GM23338 (cell line): ENCODE results near the gene DAP3. TPM values are rescaled to one million over a fixed set of nuclear protein-coding genes. Genes with fewer than 3 reads are reported as not detected.
A peak's percentile ranks its signal among the peaks of the same experiment; 100 is the strongest.

Experiments used
- ATAC-seq: fragments of 200-7000 bp; cut with Tn5 transposase; 3 replicates; pipeline ENCODE4 v1.9.1; 2020
- DNase-seq: peaks from one replicate; pipeline ENCODE4 v3.0.0-alpha.2; 2015; ENCODE audit warnings: low spot score
- H2AFZ ChIP-seq: fragments of 200-600 bp; sonication (generic); 2 replicates; pipeline ENCODE4 v1.8.0; 2016; ENCODE audit warnings: antibody characterized with exemption, mild to moderate bottlenecking, moderate library complexity
- H3F3A ChIP-seq: fragments of 200-600 bp; sonication (generic); replicated peaks from 2 replicates; pipeline ENCODE4 v1.8.0; 2017; ENCODE audit warnings: antibody characterized with exemption, mixed run types, low read depth
- H3K27ac ChIP-seq: fragments of 200-600 bp; sonication (generic); 2 replicates; pipeline ENCODE4 v1.6.1; 2016; ENCODE audit warnings: low read depth
- H3K27me3 ChIP-seq: fragments of 200-600 bp; sonication (generic); 2 replicates; pipeline ENCODE4 v1.8.0; 2016; ENCODE audit warnings: mild to moderate bottlenecking, mixed run types, moderate library complexity; ENCODE audit not compliant: insufficient read depth
- H3K36me3 ChIP-seq: fragments of 200-600 bp; sonication (generic); 2 replicates; pipeline ENCODE4 v1.8.0; 2016; ENCODE audit warnings: mild to moderate bottlenecking; ENCODE audit not compliant: insufficient read depth
- H3K4me1 ChIP-seq: fragments of 200-600 bp; sonication (generic); 2 replicates; pipeline ENCODE4 v1.8.0; 2016; ENCODE audit warnings: mild to moderate bottlenecking, moderate library complexity; ENCODE audit not compliant: insufficient read depth
- H3K4me2 ChIP-seq: fragments of 200-600 bp; sonication (generic); 2 replicates; pipeline ENCODE4 v1.7.1; 2017; ENCODE audit warnings: mixed run types
- H3K4me3 ChIP-seq: fragments of 200-600 bp; sonication (generic); 2 replicates; pipeline ENCODE4 v1.6.1; 2016; ENCODE audit warnings: mixed run types
- H3K79me2 ChIP-seq: fragments of 200-600 bp; sonication (generic); replicated peaks from 2 replicates; pipeline ENCODE4 v1.8.0; 2017; ENCODE audit warnings: mild to moderate bottlenecking; ENCODE audit not compliant: insufficient read depth
- H3K9me2 ChIP-seq: fragments of 200-600 bp; sonication (generic); 2 replicates; pipeline ENCODE4 v1.8.0; 2017; ENCODE audit not compliant: insufficient read depth
- H4K20me1 ChIP-seq: fragments of 200-600 bp; sonication (generic); replicated peaks from 2 replicates; pipeline ENCODE4 v1.8.0; 2017; ENCODE audit warnings: mild to moderate bottlenecking; ENCODE audit not compliant: insufficient read depth
- H3K27ac Mint-ChIP-seq: 2 replicates; pipeline ENCODE4 v1.8.0; 2020; ENCODE audit warnings: inconsistent platforms, mild to moderate bottlenecking, moderate library complexity, mixed read lengths
- H3K27me3 Mint-ChIP-seq: 3 replicates; pipeline ENCODE4 v1.8.0; 2022; ENCODE audit warnings: low read depth, mild to moderate bottlenecking, moderate library complexity, mixed read lengths, inconsistent platforms; ENCODE audit not compliant: insufficient read depth, poor library complexity
- H3K36me3 Mint-ChIP-seq: 3 replicates; pipeline ENCODE4 v1.8.0; 2021; ENCODE audit warnings: low read depth, mild to moderate bottlenecking, inconsistent platforms, moderate library complexity, mixed read lengths
- H3K4me1 Mint-ChIP-seq: 3 replicates; pipeline ENCODE4 v1.8.0; 2020; ENCODE audit warnings: mild to moderate bottlenecking, inconsistent platforms, mixed read lengths
- H3K4me3 Mint-ChIP-seq: 3 replicates; pipeline ENCODE4 v1.8.0; 2021; ENCODE audit warnings: moderate library complexity, mild to moderate bottlenecking, inconsistent platforms, mixed read lengths
- H3K9me3 Mint-ChIP-seq: 3 replicates; pipeline ENCODE4 v1.8.0; 2020; ENCODE audit warnings: moderate library complexity, mild to moderate bottlenecking, inconsistent platforms, mixed read lengths
- CTCF ChIP-seq, 2 experiments: fragments of 200-600 bp in 1 of 2; sonication (generic) in 1 of 2; conservative IDR thresholded peaks; 2 replicates each; pipeline versions ENCODE4 v1.5.1 to v1.6.1; 2016 to 2017; ENCODE audit warnings: antibody characterized with exemption in 2 of 2, low read depth in 2 of 2, mild to moderate bottlenecking in 2 of 2, moderate library complexity in 1 of 2
- ETS1 ChIP-seq: IDR thresholded peaks from 2 replicates; pipeline ENCODE4 v1.6.1; 2016; ENCODE audit warnings: antibody characterized with exemption
- EZH2 ChIP-seq: fragments of 200-600 bp; sonication (generic); IDR thresholded peaks from one replicate; pipeline ENCODE4 v1.8.0; 2017; ENCODE audit warnings: antibody characterized with exemption, mild to moderate bottlenecking, low read depth; ENCODE audit not compliant: unreplicated experiment
- EZH2phosphoT487 ChIP-seq: fragments of 200-600 bp; sonication (generic); IDR thresholded peaks from one replicate; pipeline ENCODE4 v1.8.1; 2018; ENCODE audit warnings: antibody characterized with exemption; ENCODE audit not compliant: unreplicated experiment
- JUNB ChIP-seq: IDR thresholded peaks from one replicate; pipeline ENCODE4 v1.6.1; 2016; ENCODE audit warnings: antibody characterized with exemption; ENCODE audit not compliant: unreplicated experiment
- NANOG ChIP-seq: IDR thresholded peaks from 2 replicates; pipeline ENCODE4 v1.6.1; 2016; ENCODE audit warnings: antibody characterized with exemption, borderline replicate concordance
- POLR2AphosphoS5 ChIP-seq: IDR thresholded peaks from 2 replicates; pipeline ENCODE4 v1.6.1; 2016; ENCODE audit warnings: antibody characterized with exemption, low read depth
- REST ChIP-seq: IDR thresholded peaks from one replicate; pipeline ENCODE4 v1.6.1; 2018; ENCODE audit warnings: antibody characterized with exemption; ENCODE audit not compliant: unreplicated experiment
- ZNF114 ChIP-seq: fragments of 250-450 bp; sonication (Bioruptor Pico); IDR thresholded peaks from 2 replicates; pipeline ENCODE4 v1.5.0; 2020; ENCODE audit warnings: mild to moderate bottlenecking, moderate library complexity
- ZNF331 ChIP-seq: fragments of 250-450 bp; sonication (Bioruptor Pico); IDR thresholded peaks from 2 replicates; pipeline ENCODE4 v1.5.0; 2020; ENCODE audit warnings: low read depth, mild to moderate bottlenecking, moderate library complexity
- ZNF462 ChIP-seq: fragments of 250-450 bp; sonication (Bioruptor Pico); IDR thresholded peaks from 2 replicates; pipeline ENCODE4 v1.5.0; 2020; ENCODE audit warnings: mild to moderate bottlenecking, moderate library complexity
- polyA plus RNA-seq: library from polyadenylated mRNA; unstranded; fragments of >200 nt; fragmentation: Nextera tagmentation; extraction: Ambion mirVana; gene quantifications from 2 replicates; pipeline ENCODE4 v1.2.1, GENCODE V29; 2016
- total RNA-seq: library from RNA; depleted of rRNA; stranded (reverse); fragments of >200 nt; shearing (Covaris generic); gene quantifications from 2 replicates; pipeline ENCODE4 v1.2.3, GENCODE V29; 2014

The DAP3 gene
- total and polyA plus RNA-seq, 2 experiments from 2014 or later: 89.8 to 90.1 TPM

GRCh38 chr1:155759966-155760630, 71.2 kb downstream of the DAP3 start (continued):
- TF ChIP-seq EZH2phosphoT487 (no peak), POLR2AphosphoS5 (no peak), EZH2 (no peak), ZNF331 (CRISPR knock-in tag) (no peak)

- Mint-ChIP-seq H3K4me1 (no peaks in the 10 kb centered on the region), H3K36me3 (peaks cover 69% of the 10 kb centered on the region)
- TF ChIP-seq POLR2AphosphoS5 (no peak), NANOG (no peak), ZNF462 (no peak), EZH2phosphoT487 (no peak), ZNF331 (CRISPR knock-in tag) (no peak), ETS1 (no peak), REST (no peak), CTCF (conservative IDR thresholded peaks at IDR 0.05; ENCODE audit: low read depth in 2 of 2) (no peak), JUNB (no peak), ZNF114 (CRISPR knock-in tag) (no peak)
Measured at GRCh38 chr1:155760751-155761475, 72.0 kb downstream of the DAP3 start.

More at GRCh38 chr1:155760751-155761475, 72.0 kb downstream of the DAP3 start:
- H3K4me3 ChIP-seq: no peak overlapping the region
- ATAC-seq (no peak), DNase-seq (no peak)
- no peaks in the 10 kb centered on the region for H4K20me1 ChIP-seq
- H3K9me3 Mint-ChIP-seq: no peaks in the 10 kb centered on the region
- peak overlapping the region; percentile 62 for H3K27ac ChIP-seq
- peak overlapping the region; percentile 41; the same call in 1 of the 2 replicates for H3K27ac Mint-ChIP-seq
- H3K9me2 ChIP-seq: no peaks in the 10 kb centered on the region
- H3K27me3 Mint-ChIP-seq: peaks cover 3% of the 10 kb centered on the region
- H3K79me2 ChIP-seq: no peaks in the 10 kb centered on the region
- no peaks in the 10 kb centered on the region for H3F3A ChIP-seq
- H3K4me2 ChIP-seq: no peak overlapping the region
- no peaks in the 10 kb centered on the region for H3K27me3 ChIP-seq
- no peak overlapping the region for H3K4me3 Mint-ChIP-seq
- no peak overlapping the region for H2AFZ ChIP-seq
- H3K36me3 ChIP-seq: peaks cover 51% of the 10 kb centered on the region
- H3K4me1 ChIP-seq: no peaks in the 10 kb centered on the region
